KG1 (cell line): ENCODE measurements around the gene KRT26.
"Not testable (repeated sequence)": the region's sequence is repeated elsewhere in the genome, so short reads cannot be mapped to it uniquely, and the experiment has no call there.

ENCODE experiments used
- DNase-seq: peaks from one replicate; lab custom pipeline; 2025; lab: John Stamatoyannopoulos, UW

Gene KRT26, protein sequence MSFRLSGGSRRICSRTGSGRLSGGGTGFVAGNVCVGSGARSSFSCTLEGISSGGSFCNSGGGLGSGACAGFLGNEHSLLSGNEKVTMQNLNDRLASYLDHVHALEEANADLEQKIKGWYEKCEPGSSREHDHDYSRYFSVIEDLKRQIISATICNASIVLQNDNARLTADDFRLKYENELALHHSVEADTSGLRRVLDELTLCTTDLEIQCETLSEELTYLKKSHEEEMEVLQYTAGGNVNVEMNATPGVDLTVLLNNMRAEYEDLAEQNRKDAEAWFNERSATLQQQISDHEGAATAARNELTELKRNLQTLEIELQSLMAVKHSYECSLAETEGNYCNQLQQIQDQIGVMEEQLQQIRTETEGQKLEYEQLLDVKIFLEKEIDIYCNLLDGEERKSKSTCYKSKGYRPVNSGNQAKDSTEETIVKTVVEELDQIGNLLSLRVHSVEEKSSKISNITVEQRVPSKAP

DNA sequence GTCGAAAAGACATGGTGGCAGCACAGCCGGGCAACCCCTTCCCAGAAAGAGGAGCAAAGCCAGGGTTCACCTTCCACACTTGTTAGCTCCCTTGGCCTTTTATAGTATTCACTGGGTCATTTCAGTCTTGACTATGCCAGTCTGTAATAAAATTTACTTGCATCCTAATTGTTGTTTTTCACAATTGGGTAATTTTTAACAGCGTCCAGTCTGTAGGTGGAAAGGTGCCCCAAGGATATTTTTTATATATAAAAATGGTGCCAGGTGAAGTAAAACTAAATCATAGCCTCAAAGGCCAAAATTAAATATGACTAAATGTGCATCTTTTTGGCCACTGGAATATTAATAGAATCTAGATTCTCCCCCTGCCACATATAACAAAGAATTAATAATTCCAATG lies at the start of gene KRT26:
Gene KRT26, minus strand, starts transcription at position 101 of the 400 bp plus-strand sequence. Its CDS starts 88 bp downstream, at position 13.
- no peak for DNase-seq

DNA sequence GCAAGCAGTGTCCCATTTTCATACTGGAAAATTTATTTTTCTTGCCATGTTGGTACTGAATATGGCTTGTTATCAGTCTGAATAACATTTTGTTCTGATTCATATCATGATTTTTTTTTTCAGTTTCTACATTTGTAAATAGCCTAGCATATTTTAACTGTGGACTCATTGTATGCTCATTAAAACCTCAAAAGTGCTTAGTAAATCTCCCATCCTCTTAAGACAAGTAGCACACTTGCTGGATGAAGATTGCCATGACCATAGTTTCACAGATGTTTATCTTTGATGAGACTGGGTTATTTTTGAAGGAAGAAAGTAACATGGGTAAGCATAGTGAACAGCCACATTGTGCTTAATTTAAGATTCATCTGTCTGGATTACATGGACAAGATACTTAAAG lies 49.5 kb upstream of the KRT26 start:
- DNase-seq, result no peak

DNA sequence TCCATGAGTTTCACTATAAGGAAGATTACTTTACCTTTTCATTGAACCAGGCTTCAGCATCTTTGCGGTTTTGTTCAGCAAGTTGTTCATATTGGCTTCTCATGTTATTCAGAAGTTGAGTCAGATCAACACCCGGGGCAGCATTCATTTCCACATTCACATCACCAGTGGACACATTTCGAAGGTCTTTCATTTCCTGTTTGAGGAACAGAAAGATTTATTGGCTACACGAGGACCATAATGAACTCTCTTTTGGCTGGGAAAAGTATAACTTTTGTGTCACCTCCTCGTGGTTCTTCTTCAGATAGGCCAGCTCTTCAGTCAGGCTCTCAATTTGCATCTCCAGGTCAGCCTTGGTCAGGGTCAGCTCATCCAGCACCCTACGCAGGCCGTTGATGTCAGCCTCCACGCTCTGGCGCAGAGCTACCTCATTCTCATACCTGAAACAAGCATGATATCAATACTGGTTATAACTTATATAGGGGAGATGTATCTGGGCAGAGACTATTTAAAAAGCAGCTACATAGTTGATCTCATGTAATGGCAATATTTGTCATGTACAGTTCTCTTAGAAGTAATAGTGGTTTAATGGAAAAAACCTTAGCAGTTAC lies 48.3 kb upstream of the KRT26 start:
- no peak for DNase-seq

DNA sequence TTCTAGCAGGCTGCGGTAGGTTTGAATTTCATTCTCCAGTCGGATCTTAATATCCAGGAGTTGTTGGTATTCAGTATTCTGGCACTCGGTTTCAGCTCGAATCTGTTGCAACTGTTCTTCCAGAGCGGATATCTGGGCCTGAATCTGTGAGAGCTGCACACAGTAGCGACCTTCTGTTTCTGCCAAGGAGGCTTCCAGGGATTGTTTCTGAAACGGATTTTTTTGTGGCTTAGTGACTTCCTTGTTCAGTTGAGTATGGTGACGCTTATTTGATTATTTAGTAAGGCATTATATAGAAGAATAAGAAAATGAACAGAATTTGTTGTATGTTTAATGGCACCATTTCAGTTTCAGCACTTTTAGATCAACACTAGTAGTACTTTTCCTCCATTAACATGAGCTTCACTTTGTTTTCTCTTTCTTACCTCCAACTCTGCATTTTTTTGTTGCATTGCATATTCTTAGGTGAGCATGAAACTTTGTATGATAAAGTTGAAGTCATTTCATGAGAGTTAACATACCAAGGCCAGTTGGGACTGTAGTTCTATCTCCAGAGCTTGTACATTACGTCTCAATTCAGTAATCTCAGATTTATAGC lies 47.6 kb upstream of the KRT26 start:
- DNase-seq, result no peak

DNA sequence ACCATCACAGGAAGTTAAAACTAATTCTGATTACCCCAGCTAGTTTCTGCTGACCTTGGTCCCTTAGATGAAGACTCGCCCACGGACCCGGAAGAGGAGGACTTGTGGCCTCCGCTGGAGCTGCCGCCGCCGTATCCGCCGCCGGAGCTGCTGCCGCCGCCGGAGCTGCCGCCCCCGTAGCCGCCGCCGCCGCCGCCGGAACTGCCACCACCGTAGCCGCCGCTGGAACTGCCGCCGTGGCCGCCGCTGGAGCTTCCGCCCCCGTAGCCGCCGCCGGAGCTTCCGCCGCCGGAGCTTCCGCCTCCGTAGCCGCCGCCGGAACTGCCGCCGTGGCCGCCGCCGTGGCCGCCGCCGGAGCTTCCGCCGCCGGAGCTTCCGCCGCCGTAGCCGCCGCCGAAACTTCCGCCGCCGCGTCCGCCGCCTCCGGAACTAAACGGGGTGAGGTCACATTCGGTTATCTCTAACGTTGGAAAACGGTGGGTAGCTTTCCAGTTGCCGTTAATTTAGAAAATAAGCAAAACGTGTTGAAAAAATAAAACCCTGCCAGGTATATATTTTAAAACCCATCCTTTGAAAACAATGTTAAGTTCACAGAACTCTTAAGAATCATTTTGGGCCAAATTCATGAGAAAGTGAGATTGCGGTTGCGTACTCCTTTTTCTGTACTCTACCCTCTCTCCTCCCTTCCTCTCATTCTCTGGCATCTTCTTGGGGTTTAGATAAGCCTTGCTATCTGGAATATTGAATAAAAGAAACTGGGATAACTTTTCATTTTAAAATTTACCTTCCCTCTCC lies 46.9 kb upstream of the KRT26 start:
- peak; percentile 75 for DNase-seq

DNA sequence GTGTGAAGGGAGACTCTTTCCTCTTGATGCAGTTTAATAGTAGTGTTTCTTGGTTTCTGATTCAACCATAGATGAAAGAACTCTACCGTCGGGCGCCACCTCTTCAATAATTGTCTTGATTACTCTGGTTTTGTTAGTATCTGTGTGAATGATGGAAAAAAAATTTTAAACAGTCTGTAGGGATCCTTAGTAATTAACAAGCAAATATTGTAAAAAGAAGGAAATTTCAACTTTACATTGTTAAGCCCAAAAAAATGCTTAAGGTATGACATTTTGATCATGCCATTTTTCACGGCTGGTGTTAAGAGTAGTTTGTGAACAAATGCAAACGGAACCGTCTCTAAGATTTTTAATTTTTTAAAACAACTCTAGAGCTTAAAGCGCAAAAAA lies 46.3 kb upstream of the KRT26 start:
- DNase-seq, result no peak

DNA sequence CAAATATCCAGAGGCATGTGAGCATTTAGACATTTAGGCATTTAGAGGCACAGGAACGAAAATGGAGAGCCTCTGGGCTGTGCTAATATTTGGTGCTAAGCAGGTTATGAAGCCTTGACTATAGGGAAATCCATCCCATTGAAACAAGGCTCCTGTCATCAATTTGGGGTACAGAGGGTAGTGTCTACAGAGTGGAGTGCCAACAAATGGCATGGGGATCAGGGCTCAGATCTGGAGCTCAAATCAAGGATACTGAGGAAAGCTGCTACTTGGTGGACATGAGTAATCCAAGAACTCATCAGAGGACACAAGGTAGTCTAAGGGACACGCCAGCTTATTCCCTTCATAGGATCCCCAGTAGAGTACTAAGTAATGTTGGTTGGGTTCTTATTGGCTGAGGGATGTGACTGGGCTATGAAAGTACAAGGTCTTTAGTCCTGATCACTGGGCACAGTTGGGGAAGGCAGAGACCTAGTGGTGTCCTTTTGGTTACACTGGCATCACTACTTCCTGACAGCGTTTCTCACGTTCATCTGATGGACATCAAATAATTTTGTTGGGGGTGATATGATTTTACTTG lies 45.2 kb upstream of the KRT26 start:
- no peak for DNase-seq

DNA sequence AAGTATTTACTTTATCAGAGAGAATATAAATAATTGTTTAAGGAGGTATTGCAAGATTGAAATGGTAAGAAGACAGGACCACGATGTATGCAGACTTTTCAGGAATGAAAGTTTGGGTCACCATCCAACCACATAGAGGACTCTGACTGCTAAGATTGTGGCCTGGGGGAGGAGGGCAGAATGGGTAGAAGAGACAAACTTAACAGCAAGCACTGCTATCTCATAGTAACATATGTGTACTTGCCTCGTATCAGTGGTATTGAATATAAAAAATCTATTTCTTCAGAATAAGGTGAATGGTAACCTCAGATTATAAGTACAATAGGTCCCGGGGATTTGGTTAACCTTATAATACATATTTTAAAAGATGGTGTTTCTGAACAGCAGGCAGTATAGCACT lies 44.6 kb upstream of the KRT26 start:
- no peak for DNase-seq

DNA sequence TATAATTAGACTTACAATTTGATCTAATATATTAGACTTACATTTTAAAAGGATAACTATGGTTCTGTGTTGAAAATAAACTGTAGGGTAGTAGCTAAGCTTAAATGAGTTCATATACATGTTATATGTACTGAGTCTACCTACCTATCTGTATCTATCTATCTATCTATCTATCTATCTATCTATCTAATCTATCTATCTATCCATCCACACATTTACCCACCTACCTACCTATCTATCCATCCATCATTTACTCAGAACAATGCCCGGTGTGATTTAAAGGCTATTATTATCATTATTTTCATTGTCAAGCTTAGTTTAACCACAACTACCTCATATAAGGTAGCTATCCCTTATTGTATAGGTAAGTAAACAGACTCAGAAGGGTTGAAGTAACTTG lies 43.4 kb upstream of the KRT26 start:
- DNase-seq, result no peak

DNA sequence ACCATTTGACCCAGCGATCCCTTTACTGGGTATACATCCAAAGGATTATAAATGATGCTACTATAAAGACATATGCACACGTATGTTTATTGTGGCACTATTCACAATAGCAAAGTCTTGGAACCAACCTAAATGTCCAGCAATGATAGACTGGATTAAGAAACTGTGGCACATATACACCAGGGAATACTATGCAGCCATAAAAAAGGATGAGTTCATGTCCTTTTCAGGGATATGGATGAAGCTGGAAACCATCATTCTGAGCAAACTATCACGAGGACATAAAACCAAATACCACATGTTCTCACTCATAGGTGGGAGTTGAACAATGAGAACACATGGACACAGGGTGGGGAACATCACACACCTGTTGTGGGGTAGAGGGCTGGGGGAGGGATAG lies 42.7 kb upstream of the KRT26 start:
- not testable (repeated sequence) for DNase-seq

DNA sequence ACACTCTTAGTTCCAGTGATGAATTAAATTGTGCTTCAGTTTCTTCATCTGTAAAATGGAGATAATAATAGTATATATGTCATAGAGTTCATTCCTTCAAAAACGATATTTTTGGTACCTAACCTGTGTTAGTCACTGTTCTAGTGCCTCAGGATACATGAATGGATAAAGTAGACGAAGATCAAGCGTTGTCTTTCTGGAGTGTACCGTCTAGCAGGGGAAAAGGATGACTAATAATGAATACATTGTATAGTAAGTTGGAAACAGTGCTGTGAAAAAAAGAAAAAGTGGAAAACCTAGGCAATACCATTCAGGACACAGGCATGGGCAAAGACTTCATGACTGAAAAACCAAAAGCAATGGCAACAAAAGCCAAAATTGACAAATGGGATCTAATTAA lies 41.8 kb upstream of the KRT26 start:
- DNase-seq, result no peak

DNA sequence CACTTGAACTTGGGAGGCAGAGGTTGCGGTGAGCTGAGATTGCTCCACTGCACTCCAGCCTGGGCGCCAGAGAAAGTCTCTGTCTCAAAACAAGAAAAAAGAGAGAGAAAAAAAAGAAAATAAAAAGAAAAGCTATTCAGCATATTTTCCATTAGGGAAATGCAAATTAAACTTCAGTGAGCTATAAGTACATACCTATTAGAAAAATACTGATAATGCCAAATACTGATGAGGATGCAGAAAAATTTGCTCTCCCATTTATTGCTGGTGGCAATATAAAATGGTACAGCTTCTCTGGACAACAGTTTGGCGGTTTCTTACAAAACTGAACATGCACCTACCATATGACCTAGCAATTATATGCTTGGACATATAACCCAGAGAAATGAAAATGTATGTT lies 40.6 kb upstream of the KRT26 start:
- no peak for DNase-seq

DNA sequence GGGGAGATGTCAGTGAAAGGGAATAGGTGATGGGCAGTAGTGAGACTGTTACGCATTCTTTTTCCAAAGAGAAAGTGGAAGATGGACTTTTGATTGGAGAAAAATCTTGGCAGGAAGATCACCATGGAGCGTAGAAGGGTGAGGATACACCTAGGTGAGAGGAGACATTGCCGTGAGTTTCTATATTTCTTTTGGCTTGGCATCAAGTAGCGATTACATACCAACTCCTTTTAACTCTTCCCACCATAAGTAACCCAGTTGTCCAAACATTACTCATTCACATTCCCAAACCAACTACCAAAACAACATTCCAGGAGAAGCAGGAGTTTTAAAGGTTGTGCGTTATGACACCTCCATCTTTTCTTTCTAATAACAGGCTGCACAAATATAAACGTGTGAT lies 38.5 kb upstream of the KRT26 start:
- no peak for DNase-seq

DNA sequence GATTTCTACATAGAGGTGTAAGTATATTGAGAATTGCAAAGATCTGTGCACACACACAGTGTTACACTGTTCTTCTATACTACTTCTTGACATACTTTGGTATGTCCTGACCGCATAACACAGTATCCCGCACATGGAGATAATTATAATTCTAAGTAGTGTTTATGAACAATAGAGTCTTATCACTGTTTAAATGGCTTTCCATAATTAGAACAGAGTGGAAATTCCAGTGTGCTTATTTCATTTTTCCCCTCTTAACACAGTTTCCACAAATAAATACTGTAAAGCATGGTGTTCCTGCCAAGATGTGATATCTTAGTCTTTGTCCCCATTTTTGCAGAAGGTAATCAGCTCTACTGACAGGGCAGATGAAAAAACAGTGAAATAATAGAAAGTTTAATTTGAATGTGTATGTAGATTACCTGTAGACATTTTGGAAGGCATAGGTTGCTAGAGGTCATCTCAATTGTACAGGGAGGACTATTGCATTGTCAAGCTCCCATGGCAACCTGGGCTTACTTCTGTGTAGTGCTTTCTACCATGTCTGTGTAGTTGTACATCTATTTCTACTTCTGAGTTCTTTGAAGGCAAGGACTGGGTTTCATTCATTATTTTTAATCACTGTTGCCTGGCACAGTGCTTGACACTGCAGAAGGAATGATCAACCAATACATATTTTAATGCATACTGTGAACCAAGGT lies 37.9 kb upstream of the KRT26 start:
- no peak for DNase-seq

DNA sequence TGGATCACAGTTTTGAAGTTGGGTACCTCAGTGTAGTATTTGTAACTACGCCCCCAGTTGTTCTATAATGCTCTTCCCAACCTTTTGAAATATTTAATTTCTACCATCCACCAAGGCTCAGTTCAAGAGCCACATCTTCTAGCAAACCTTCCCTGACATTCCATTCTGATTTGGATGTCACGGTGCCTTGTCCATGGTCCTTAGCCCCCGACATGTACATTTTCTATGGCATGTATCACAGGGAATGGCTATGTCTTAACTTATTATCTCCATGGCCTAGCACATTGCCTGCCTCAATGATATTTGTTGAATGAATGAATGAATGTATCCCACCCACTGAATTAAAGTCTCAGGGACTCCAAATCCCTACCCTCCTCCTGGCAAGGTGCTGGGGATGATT lies 34.1 kb upstream of the KRT26 start:
- DNase-seq, result no peak

DNA sequence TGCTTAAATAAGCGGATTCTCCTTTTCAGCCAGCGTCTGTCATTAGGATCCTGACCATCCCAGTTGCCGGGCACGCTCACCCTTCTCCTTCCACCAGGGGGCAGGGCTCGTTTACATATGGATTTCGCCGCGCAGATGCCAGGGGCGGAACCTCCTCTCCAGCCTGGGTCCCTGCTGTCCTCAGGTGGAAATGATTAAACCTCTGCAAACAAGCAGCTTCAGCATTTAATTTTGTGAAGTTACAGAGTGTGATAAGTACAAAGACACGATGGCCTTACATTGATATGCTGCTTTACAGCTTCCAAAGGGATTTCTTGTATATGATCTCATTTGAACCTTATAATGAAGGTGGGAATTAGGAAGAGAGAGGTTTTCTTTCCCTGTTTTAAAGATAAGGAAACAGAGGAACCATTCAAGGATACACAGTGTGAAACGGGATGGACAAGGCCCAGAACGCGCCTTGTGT lies 31.6 kb upstream of the KRT26 start:
- no peak for DNase-seq

DNA sequence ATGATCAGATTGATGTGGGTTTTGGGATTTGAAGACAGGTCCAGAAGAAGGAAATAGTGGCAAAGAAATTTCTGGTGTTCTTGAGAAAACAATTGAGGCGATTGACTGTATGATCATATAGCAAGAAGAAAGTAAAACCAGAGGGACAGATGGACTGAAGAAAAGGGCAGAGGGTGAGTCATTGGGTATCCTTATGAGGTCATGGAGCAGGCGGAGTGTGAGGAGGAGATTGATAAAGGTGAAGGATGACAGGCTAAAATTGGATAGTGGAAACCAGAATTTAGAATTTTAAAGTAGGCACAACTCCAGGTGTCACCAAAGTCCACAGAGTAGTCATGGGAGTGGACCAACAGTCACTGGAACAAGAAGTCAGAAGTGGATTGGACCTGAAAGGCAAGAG lies 29.2 kb upstream of the KRT26 start:
- DNase-seq, result no peak

DNA sequence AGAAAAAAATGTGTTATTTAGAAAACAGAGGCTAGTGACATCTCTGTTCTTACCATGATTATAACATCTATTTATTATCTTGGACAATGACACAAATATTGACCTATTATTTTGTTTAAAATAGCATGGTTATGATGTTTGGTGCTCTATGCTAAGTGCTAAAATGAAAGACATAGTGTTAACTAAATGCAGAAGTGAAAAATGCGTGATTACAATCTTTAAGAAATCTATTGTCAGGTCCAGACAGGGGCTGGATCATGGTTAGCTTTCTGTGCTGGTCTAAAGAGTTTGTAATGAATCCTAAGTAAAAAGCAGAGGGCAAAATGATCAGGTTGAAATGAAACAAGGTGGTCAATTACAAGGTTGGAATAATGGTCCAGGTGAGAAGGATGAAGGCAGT lies 28.4 kb upstream of the KRT26 start:
- no peak for DNase-seq

DNA sequence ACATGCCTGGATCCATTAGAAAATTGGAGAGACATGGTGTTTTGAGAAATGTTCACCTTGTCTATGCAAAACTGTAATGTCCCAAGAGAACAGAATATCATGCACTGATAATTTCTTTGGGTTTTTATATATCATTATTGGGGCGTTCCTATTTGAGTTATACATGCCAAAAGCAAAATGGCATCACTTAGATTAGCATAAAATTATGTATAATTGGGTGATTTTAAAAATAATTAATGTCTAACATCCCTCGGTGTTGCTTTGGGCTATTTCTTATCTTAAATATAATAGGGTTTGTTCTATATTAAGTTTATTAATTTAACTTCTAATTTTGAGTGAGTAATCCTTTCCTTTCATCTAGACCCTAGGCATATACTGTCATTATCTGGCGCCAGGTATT lies 27.9 kb upstream of the KRT26 start, which contains the start of gene KRT28:
Gene KRT28, minus strand, starts transcription at position 101 of the 400 bp plus-strand sequence. Its CDS starts 66 bp downstream, at position 35.
- DNase-seq, result no peak

DNA sequence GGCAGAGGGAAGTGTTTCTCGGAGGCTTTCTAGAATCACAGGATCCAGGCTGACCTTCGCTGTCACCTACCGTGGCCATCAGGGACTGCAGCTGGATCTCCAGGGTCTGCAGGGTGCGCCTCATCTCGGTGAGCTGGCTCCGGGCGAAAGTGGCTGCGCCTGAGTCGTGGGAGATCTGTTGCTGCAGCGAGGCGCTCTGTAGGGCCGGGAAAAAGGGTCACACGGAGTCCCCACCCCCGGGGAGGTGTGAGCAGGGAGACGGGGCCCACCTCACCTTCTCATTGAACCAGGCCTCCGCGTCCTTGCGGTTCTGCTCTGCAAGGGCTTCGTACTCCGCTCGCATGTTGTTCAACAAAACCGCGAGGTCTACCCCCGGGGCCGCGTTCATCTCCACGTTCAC lies 24.8 kb upstream of the KRT26 start:
- no peak for DNase-seq

DNA sequence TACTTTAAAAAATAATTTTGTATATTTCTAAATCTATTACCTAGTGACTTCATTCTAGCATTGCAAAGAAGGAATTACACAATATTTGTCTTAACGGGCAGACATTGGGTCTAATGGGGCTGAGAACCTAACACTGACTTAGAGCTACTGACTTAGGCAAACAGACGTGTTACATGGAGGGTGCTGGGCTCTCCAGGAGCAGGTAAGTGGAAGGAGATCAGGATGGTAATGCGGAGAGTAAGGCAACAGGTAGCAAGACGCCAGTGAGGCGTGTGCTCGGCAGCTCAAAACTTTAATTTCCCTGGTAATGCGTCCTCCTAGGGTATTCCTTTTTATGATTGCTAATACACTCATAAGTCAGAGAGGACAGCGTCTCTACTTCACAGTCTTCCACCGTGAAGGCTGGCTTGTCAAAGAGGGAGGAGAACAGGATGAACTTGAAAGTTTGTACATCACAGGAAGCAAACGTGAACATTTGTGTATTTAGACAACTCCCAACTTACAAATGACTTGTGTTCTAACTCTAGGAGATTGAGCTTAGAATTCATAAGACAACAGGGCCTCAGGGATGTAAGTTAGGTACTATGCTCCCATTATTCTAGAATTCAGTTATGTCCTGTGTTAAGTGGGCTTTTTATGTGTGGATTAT lies 23.1 kb upstream of the KRT26 start:
- no peak for DNase-seq
